Measurements from ENCODE around the gene GLI3. TPM values are rescaled to one million over a fixed set of nuclear protein-coding genes. Genes with fewer than 3 reads are reported as not detected.
"Not testable (repeated sequence)": the region's sequence is repeated elsewhere in the genome, so short reads cannot be mapped to it uniquely, and the experiment has no call there.

The GLI3 gene
- total RNA-seq, 1 donor from 2014 or later: 57.0 TPM

GRCh38 chr7:42210333-42210732 lies 26.7 kb downstream of the GLI3 start:
- no peaks in the 10 kb centered on the region for H3K9me3 Mint-ChIP-seq (ENCODE audit: unreplicated experiment)
- H3K36me3 Mint-ChIP-seq (ENCODE audit: unreplicated experiment): peaks cover 49% of the 10 kb centered on the region
- TF ChIP-seq CTCF (IDR thresholded peaks at IDR 0.05): no peak
- no peak for DNase-seq (ENCODE audit: extremely low spot score, unreplicated experiment)
- H3K4me3 Mint-ChIP-seq (ENCODE audit: unreplicated experiment): no peak overlapping the region
- no peak overlapping the region for H3K27ac Mint-ChIP-seq (ENCODE audit: unreplicated experiment)
- peaks cover 18% of the 10 kb centered on the region for H3K4me1 Mint-ChIP-seq (ENCODE audit: unreplicated experiment)
- H3K27me3 Mint-ChIP-seq (ENCODE audit: unreplicated experiment): no peaks in the 10 kb centered on the region

GRCh38 chr7:42209085-42209484 lies 27.9 kb downstream of the GLI3 start:
- not testable (repeated sequence) for DNase-seq (ENCODE audit: extremely low spot score, unreplicated experiment); H3K27ac Mint-ChIP-seq (ENCODE audit: unreplicated experiment); H3K9me3 Mint-ChIP-seq (ENCODE audit: unreplicated experiment); H3K4me3 Mint-ChIP-seq (ENCODE audit: unreplicated experiment); H3K27me3 Mint-ChIP-seq (ENCODE audit: unreplicated experiment)
- Mint-ChIP-seq H3K36me3 (ENCODE audit: unreplicated experiment) (peaks cover 55% of the 10 kb centered on the region), H3K4me1 (ENCODE audit: unreplicated experiment) (peaks cover 18% of the 10 kb centered on the region)

GRCh38 chr7:42208572-42208971 lies 28.4 kb downstream of the GLI3 start:
- DNase-seq (ENCODE audit: extremely low spot score, unreplicated experiment): no peak
- Mint-ChIP-seq H3K27ac (ENCODE audit: unreplicated experiment) (no peak overlapping the region), H3K36me3 (ENCODE audit: unreplicated experiment) (peaks cover 53% of the 10 kb centered on the region), H3K4me3 (ENCODE audit: unreplicated experiment) (no peak overlapping the region), H3K9me3 (ENCODE audit: unreplicated experiment) (no peaks in the 10 kb centered on the region), H3K27me3 (ENCODE audit: unreplicated experiment) (no peaks in the 10 kb centered on the region), H3K4me1 (ENCODE audit: unreplicated experiment) (peaks cover 18% of the 10 kb centered on the region)
- TF ChIP-seq CTCF (IDR thresholded peaks at IDR 0.05): no peak

GRCh38 chr7:42207420-42207819 lies 29.6 kb downstream of the GLI3 start:
- DNase-seq (ENCODE audit: extremely low spot score, unreplicated experiment): no peak
- TF ChIP-seq CTCF (IDR thresholded peaks at IDR 0.05): no peak
- Mint-ChIP-seq H3K9me3 (ENCODE audit: unreplicated experiment) (peaks cover 5% of the 10 kb centered on the region), H3K36me3 (ENCODE audit: unreplicated experiment) (peaks cover 47% of the 10 kb centered on the region), H3K4me1 (ENCODE audit: unreplicated experiment) (peaks cover 14% of the 10 kb centered on the region), H3K27me3 (ENCODE audit: unreplicated experiment) (no peaks in the 10 kb centered on the region), H3K4me3 (ENCODE audit: unreplicated experiment) (no peak overlapping the region), H3K27ac (ENCODE audit: unreplicated experiment) (no peak overlapping the region)

GRCh38 chr7:42203336-42203735 lies 33.7 kb downstream of the GLI3 start:
- Mint-ChIP-seq H3K4me1 (ENCODE audit: unreplicated experiment) (peaks cover 11% of the 10 kb centered on the region), H3K27ac (ENCODE audit: unreplicated experiment) (no peak overlapping the region), H3K4me3 (ENCODE audit: unreplicated experiment) (no peak overlapping the region), H3K36me3 (ENCODE audit: unreplicated experiment) (peaks cover 34% of the 10 kb centered on the region), H3K27me3 (ENCODE audit: unreplicated experiment) (no peaks in the 10 kb centered on the region), H3K9me3 (ENCODE audit: unreplicated experiment) (peaks cover 5% of the 10 kb centered on the region)
- no peak for DNase-seq (ENCODE audit: extremely low spot score, unreplicated experiment)
- no peak for TF ChIP-seq CTCF (IDR thresholded peaks at IDR 0.05)

- Mint-ChIP-seq H3K36me3 (ENCODE audit: unreplicated experiment) (peaks cover 33% of the 10 kb centered on the region), H3K27ac (ENCODE audit: unreplicated experiment) (no peak overlapping the region)
Measured at GRCh38 chr7:42202601-42203000, 34.4 kb downstream of the GLI3 start.

More at GRCh38 chr7:42202601-42203000, 34.4 kb downstream of the GLI3 start:
- no peaks in the 10 kb centered on the region for H3K27me3 Mint-ChIP-seq (ENCODE audit: unreplicated experiment)
- TF ChIP-seq CTCF (IDR thresholded peaks at IDR 0.05): no peak
- peaks cover 5% of the 10 kb centered on the region for H3K9me3 Mint-ChIP-seq (ENCODE audit: unreplicated experiment)
- no peak overlapping the region for H3K4me3 Mint-ChIP-seq (ENCODE audit: unreplicated experiment)
- no peak for DNase-seq (ENCODE audit: extremely low spot score, unreplicated experiment)
- H3K4me1 Mint-ChIP-seq (ENCODE audit: unreplicated experiment): peaks cover 13% of the 10 kb centered on the region
